T-cell (primary cell): ENCODE measurements around the gene ELK3. TPM values are rescaled to one million over a fixed set of nuclear protein-coding genes. Genes with fewer than 3 reads are reported as not detected.

Experiments used
- ATAC-seq, 4 experiments: fragments of 200-7000 bp in 3 of 4; fragments of 150-1000 bp in 1 of 4; cut with Tn5 transposase; replicated peaks in 1 of 4; 1 replicate in 3 of 4; 2 replicates in 1 of 4; pipeline ENCODE4 v1.10.0; 2021; ENCODE audit warnings: moderate library complexity in 3 of 4, mild to moderate bottlenecking in 2 of 4, moderate number of reproducible peaks in 1 of 4
- CTCF ChIA-PET, 2 donors: fragments of 300-600 bp; sonication (Branson Sonifier 250); formaldehyde crosslinking; loops; one replicate each; lab custom pipeline; 2022; ENCODE audit warnings: antibody characterized with exemption in 2 of 2; lab: Charles Lee
- POLR2A ChIA-PET, 2 donors: fragments of 300-600 bp; sonication (Branson Sonifier 250); formaldehyde crosslinking; loops; one replicate each; lab custom pipeline; 2022; ENCODE audit warnings: antibody characterized with exemption in 2 of 2; lab: Charles Lee
- DNase-seq, 35 experiments: peaks; one replicate each; pipeline versions ENCODE4 v3.0.0 to v3.0.0-alpha.2; 2013 to 2023
- H3K27ac ChIP-seq: one replicate; pipeline ENCODE4 v1.5.1; 2013; ENCODE audit warnings: low read length
- H3K27me3 ChIP-seq, 2 experiments: replicated peaks in 1 of 2; 1 replicate in 1 of 2; 2 replicates in 1 of 2; pipeline versions ENCODE4 v1.6.1 to v1.7.0; 2013; ENCODE audit warnings: low read length in 1 of 2, mixed read lengths in 1 of 2; ENCODE audit not compliant: control insufficient read depth in 2 of 2, insufficient read depth in 2 of 2; ENCODE audit errors: extremely low read depth in 1 of 2
- H3K36me3 ChIP-seq, 2 donors: 1 replicate in 1 of 2; 2 replicates in 1 of 2; pipeline versions ENCODE4 v1.6.1 to v1.7.0; 2013; ENCODE audit warnings: low read length in 1 of 2; ENCODE audit not compliant: control insufficient read depth in 2 of 2, insufficient read depth in 1 of 2; ENCODE audit errors: extremely low read depth in 1 of 2
- H3K4me1 ChIP-seq, 2 experiments: 1 replicate in 1 of 2; 2 replicates in 1 of 2; pipeline versions ENCODE4 v1.6.1 to v1.7.0; 2013; ENCODE audit warnings: low read length in 2 of 2, mixed read lengths in 1 of 2; ENCODE audit not compliant: insufficient read depth in 2 of 2, control insufficient read depth in 1 of 2; ENCODE audit errors: extremely low read depth in 1 of 2
- H3K4me3 ChIP-seq, 2 donors: 1 replicate in 1 of 2; 2 replicates in 1 of 2; pipeline versions ENCODE4 v1.5.1 to v1.7.0; 2013; ENCODE audit warnings: mild to moderate bottlenecking in 2 of 2, low read length in 1 of 2, moderate library complexity in 1 of 2; ENCODE audit not compliant: control insufficient read depth in 1 of 2; ENCODE audit errors: extremely low read depth in 1 of 2
- H3K9me3 ChIP-seq: 2 replicates; pipeline ENCODE4 v1.7.0; 2013
- H3K27ac Mint-ChIP-seq, 2 donors: one replicate each; pipeline ENCODE4 v1.8.0; 2020 to 2021; ENCODE audit warnings: mild to moderate bottlenecking in 2 of 2, mixed read lengths in 2 of 2
- H3K27me3 Mint-ChIP-seq, 2 donors: one replicate each; pipeline ENCODE4 v1.8.0; 2021 to 2022; ENCODE audit warnings: mixed read lengths in 2 of 2
- H3K36me3 Mint-ChIP-seq: one replicate; pipeline ENCODE4 v1.8.0; 2021; ENCODE audit warnings: mixed read lengths
- H3K4me1 Mint-ChIP-seq, 3 donors: one replicate each; pipeline ENCODE4 v1.8.0; 2020 to 2022; ENCODE audit warnings: mixed read lengths in 3 of 3, mild to moderate bottlenecking in 1 of 3
- H3K4me3 Mint-ChIP-seq, 3 donors: one replicate each; pipeline ENCODE4 v1.8.0; 2020 to 2022; ENCODE audit warnings: mild to moderate bottlenecking in 3 of 3, mixed read lengths in 3 of 3, moderate library complexity in 3 of 3
- H3K9me3 Mint-ChIP-seq, 3 donors: one replicate each; pipeline ENCODE4 v1.8.0; 2020 to 2022; ENCODE audit warnings: mixed read lengths in 3 of 3
- WGBS: methylation state at CpG from one replicate; pipeline ENCODE4 v1.1.5; 2013; ENCODE audit warnings: missing lambda C conversion rate; ENCODE audit not compliant: insufficient coverage; 5-methylcytosine and 5-hydroxymethylcytosine counted together
- total RNA-seq, 35 experiments: library from RNA in 6 of 35; stranded (reverse) in 6 of 35; fragments of 120-200 nt in 1 of 35; gene quantifications; one replicate each; pipeline versions ENCODE4 v1.2.1 to v1.2.4 and lab custom pipeline; 2013 to 2026

ELK3 gene
- total RNA-seq, 5 donors from 2014 or later (not counting 1 experiment from before 2014, with no cell fraction given): 33.8 to 62.7 (median 55.5) TPM

GRCh38 chr12:96183734-96184370 is 10.3 kb upstream of the ELK3 start:
- Mint-ChIP-seq H3K9me3 (peaks cover 0 to 5% (median 5%) of the 10 kb centered on the region in 3 donors), H3K36me3 (no peaks in the 10 kb centered on the region), H3K4me1 (peaks cover 15 to 16% (median 15%) of the 10 kb centered on the region in 3 donors), H3K27ac (no peak overlapping the region), H3K4me3 (no peak overlapping the region), H3K27me3 (no peaks in the 10 kb centered on the region)
- Histone ChIP-seq H3K27me3 (no peaks in the 10 kb centered on the region), H3K4me3 (no peak overlapping the region), H3K9me3 (no peaks in the 10 kb centered on the region), H3K4me1 (peaks cover 0 to 5% of the 10 kb centered on the region in 2 experiments), H3K36me3 (no peaks in the 10 kb centered on the region), H3K27ac (no peak overlapping the region)
- ATAC-seq (no peak), DNase-seq (no peak)
- CTCF ChIA-PET: no interaction called here
- WGBS: 50% methylated on average over 2 of the region's 4 CpGs
- POLR2A ChIA-PET: no interaction called here

- ChIA-PET CTCF (interaction anchor here in 1 of 2 donors (1.1 kb wide), 1 partner anchor 30 kb away, joined by 4 read pairs; no protein-coding TSS in a partner anchor), POLR2A (no interaction called here)
- H3K27me3 ChIP-seq: no peaks in the 10 kb centered on the region
- 89% methylated on average over 2 of the region's 4 CpGs for WGBS
- Mint-ChIP-seq H3K4me3 (no peak overlapping the region), H3K36me3 (no peaks in the 10 kb centered on the region), H3K27me3 (no peaks in the 10 kb centered on the region), H3K27ac (no peak overlapping the region), H3K4me1 (peaks cover 15 to 20% (median 19%) of the 10 kb centered on the region in 3 donors), H3K9me3 (peaks cover 0 to 2% (median 2%) of the 10 kb centered on the region in 3 donors)
- no peak overlapping the region for H3K4me3 ChIP-seq
- H3K9me3 ChIP-seq: no peaks in the 10 kb centered on the region
- no peak overlapping the region for H3K27ac ChIP-seq
- ATAC-seq (no peak), DNase-seq (no peak)
- H3K4me1 ChIP-seq: peaks cover 0 to 5% of the 10 kb centered on the region in 2 experiments
- no peaks in the 10 kb centered on the region for H3K36me3 ChIP-seq
Measured at GRCh38 chr12:96185914-96186313, 8.3 kb upstream of the ELK3 start.

GRCh38 chr12:96186607-96187301 is 7.4 kb upstream of the ELK3 start:
- peak overlapping the region; percentile 28 to 78 for H3K27ac Mint-ChIP-seq
- POLR2A ChIA-PET: interaction anchor here in 1 of 2 donors (0.6 kb wide), 1 partner anchor 316 kb away, joined by 4 read pairs; no protein-coding TSS in a partner anchor

DNA sequence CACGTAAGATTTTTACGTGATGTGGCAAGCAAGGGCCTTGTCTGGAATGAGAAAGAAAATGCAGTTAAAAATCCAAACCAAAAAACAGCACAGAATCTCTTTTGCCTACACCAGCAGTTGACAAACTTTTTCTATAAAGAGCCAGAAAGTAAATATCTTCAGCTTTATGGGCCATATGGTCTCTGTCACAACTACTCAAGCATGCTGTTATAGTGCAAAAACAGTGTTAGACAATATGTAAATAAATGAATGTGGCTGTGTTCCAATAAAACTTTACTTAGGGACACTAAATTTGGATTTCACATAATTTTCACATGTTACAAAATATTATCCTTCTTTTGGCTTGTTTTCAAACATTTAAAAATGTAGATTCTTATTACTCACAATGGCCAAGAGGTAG is 6.2 kb upstream of the ELK3 start:
- Mint-ChIP-seq H3K4me3 (no peak overlapping the region), H3K27me3 (no peaks in the 10 kb centered on the region), H3K27ac (peak overlapping the region; percentile 56 to 60), H3K9me3 (no peaks in the 10 kb centered on the region), H3K4me1 (peaks cover 23 to 26% (median 26%) of the 10 kb centered on the region in 3 donors), H3K36me3 (no peaks in the 10 kb centered on the region)
- ChIA-PET POLR2A (no interaction called here), CTCF (interaction anchor here (0.6 to 1.0 kb wide), 2 partner anchors 23 to 125 kb away, joined by 3 read pairs; no protein-coding TSS in a partner anchor)
- H3K27me3 ChIP-seq: no peaks in the 10 kb centered on the region
- no peaks in the 10 kb centered on the region for H3K9me3 ChIP-seq
- WGBS: no CpG with 5 or more reads among the region's 2 CpGs
- ATAC-seq (no peak), DNase-seq (no peak)
- H3K4me3 ChIP-seq: no peak overlapping the region
- H3K4me1 ChIP-seq: peaks cover 1 to 5% of the 10 kb centered on the region in 2 experiments
- no peak overlapping the region for H3K27ac ChIP-seq
- no peaks in the 10 kb centered on the region for H3K36me3 ChIP-seq

More at GRCh38 chr12:96186607-96187301, 7.4 kb upstream of the ELK3 start:
- peaks cover 0 to 5% of the 10 kb centered on the region in 2 experiments for H3K4me1 ChIP-seq
- H3K36me3 ChIP-seq: no peaks in the 10 kb centered on the region
- no peak overlapping the region for H3K4me3 ChIP-seq
- 8% methylated on average over 4 of the region's 10 CpGs for WGBS
- no peaks in the 10 kb centered on the region for H3K27me3 ChIP-seq
- DNase-seq (no peak), ATAC-seq (peak in 2 of 4 experiments; percentile 42 to 47)
- no peaks in the 10 kb centered on the region for H3K36me3 Mint-ChIP-seq
- CTCF ChIA-PET: interaction anchor here in 1 of 2 donors (1.1 kb wide), 1 partner anchor 29 kb away, joined by 4 read pairs; no protein-coding TSS in a partner anchor
- no peaks in the 10 kb centered on the region for H3K9me3 ChIP-seq
- H3K4me1 Mint-ChIP-seq: peaks cover 15 to 20% (median 19%) of the 10 kb centered on the region in 3 donors
- H3K9me3 Mint-ChIP-seq: no peaks in the 10 kb centered on the region
- H3K27me3 Mint-ChIP-seq: no peaks in the 10 kb centered on the region
- H3K27ac ChIP-seq: no peak overlapping the region
- no peak overlapping the region for H3K4me3 Mint-ChIP-seq

DNA sequence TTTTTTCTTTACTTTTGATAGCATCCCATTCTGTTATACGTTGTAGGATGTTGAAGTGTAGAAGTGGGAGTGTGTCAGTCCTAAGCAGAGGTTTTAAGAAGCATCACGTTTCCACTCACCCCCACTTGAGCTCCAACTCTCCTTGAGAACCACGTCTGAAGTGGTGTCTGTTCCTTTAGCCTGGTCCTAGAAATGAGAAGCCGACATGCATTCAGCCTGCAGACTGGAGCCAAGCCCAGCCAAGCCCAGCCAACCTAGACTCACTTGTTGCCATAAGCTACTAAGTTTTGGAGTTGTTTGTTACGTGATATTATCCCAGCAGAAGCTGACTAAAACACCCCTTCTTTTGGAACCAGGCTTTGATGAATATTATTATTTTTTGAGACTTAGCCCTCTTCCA is 4.4 kb upstream of the ELK3 start:
- WGBS: no CpG with 5 or more reads among the region's 5 CpGs
- Mint-ChIP-seq H3K27me3 (no peaks in the 10 kb centered on the region), H3K36me3 (no peaks in the 10 kb centered on the region), H3K9me3 (no peaks in the 10 kb centered on the region), H3K4me3 (no peak overlapping the region), H3K4me1 (peaks cover 23 to 34% (median 33%) of the 10 kb centered on the region in 3 donors), H3K27ac (peak overlapping the region; percentile 3 to 83)
- DNase-seq (no peak), ATAC-seq (no peak)
- H3K27me3 ChIP-seq: no peaks in the 10 kb centered on the region
- no peak overlapping the region for H3K27ac ChIP-seq
- POLR2A ChIA-PET: interaction anchor here in 1 of 2 donors (0.6 kb wide), 1 partner anchor 26 kb away, joined by 3 read pairs; no protein-coding TSS in a partner anchor
- no peak overlapping the region for H3K4me3 ChIP-seq
- H3K36me3 ChIP-seq: no peaks in the 10 kb centered on the region
- H3K4me1 ChIP-seq: peaks cover 5 to 12% of the 10 kb centered on the region in 2 experiments
- CTCF ChIA-PET: interaction anchor here in 1 of 2 donors (0.5 to 0.7 kb wide), 2 partner anchors 114 to 134 kb away, joined by 3 to 5 read pairs; no protein-coding TSS in a partner anchor
- H3K9me3 ChIP-seq: no peaks in the 10 kb centered on the region

DNA sequence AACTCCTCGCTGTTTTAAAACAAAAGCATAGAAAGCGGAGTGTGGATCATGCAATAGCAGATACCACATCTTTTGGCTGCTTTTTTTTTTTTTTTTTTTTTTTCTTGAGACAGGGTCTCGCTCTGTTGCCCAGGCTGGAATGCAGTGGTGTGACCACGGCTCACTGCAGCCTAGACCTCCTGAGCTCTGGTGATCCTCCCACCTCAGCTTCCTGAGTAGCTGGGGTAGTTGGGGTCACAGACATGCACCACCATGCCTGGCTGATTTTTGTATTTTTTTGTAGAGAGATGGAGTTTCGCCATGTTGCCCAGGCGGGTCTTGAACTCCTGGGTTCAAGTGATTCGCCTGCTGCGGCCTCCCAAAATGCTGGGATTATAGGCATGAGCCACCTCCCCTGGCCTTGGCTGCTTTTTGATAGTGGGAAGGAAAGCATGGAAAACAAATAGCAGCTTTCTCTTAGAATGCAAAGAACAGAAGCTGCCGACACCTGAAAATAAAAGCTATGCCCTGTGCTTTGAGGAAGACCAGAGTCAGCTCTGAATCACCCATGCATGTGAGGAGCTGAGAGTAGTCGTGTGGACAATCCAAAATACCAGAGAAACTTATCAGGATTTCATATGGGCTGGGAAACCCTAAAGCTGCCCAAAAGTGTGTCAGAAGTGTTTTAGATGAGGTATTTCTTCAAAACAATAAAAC is 3.6 kb upstream of the ELK3 start:
- Histone ChIP-seq H3K27me3 (no peaks in the 10 kb centered on the region), H3K9me3 (no peaks in the 10 kb centered on the region), H3K27ac (no peak overlapping the region), H3K36me3 (no peaks in the 10 kb centered on the region), H3K4me3 (no peak overlapping the region), H3K4me1 (peaks cover 5 to 12% of the 10 kb centered on the region in 2 experiments)
- Mint-ChIP-seq H3K9me3 (no peaks in the 10 kb centered on the region), H3K4me1 (peaks cover 28 to 35% (median 34%) of the 10 kb centered on the region in 3 donors), H3K27me3 (no peaks in the 10 kb centered on the region), H3K4me3 (no peak overlapping the region), H3K36me3 (no peaks in the 10 kb centered on the region), H3K27ac (peak overlapping the region; percentile 47 to 83)
- CTCF ChIA-PET: interaction anchor here (0.5 to 0.7 kb wide), 4 partner anchors 20 to 326 kb away, joined by 3 to 5 read pairs (median 4); no protein-coding TSS in a partner anchor
- POLR2A ChIA-PET: no interaction called here
- 87% methylated on average over 6 of the region's 10 CpGs for WGBS
- no peak for DNase-seq
- ATAC-seq: no peak
